Measurements from ENCODE around the gene AHCYL2.
"Not testable (repeated sequence)": the region's sequence is repeated elsewhere in the genome, so short reads cannot be mapped to it uniquely, and the experiment has no call there.

Gene AHCYL2

DNA sequence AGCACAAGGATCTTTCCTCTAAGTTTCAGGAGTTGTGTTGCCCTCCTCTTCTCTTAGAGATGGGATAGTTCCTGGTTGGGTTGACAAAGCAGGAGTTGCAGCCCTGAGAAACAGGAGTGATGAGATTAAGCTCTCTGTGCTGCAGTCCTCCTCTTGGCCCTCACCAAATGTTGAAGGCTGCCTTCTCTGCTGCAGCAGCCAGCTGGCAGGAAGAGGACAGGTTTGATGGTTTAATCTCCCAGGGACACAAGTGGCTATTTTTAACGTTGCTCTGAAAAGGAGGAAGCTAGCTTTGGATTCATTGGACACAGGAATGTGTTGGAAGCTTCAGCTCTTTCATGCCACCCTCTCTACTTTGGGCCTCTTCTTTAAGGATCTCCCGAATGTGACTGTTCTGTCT, 218.8 kb downstream of the AHCYL2 start:
- in situ Hi-C loops (cut with HindIII; ENCODE audit: low pct_unique_long_range_greater_than_20kb, low sequenced_read_pairs): no loop called here
- TF ChIP-seq JUND (IDR thresholded peaks at IDR 0.05; ENCODE audit: low read depth): no peak
- DNase-seq (ENCODE audit: low read depth in 1 of 2, low spot score in 1 of 2): no peak

DNA sequence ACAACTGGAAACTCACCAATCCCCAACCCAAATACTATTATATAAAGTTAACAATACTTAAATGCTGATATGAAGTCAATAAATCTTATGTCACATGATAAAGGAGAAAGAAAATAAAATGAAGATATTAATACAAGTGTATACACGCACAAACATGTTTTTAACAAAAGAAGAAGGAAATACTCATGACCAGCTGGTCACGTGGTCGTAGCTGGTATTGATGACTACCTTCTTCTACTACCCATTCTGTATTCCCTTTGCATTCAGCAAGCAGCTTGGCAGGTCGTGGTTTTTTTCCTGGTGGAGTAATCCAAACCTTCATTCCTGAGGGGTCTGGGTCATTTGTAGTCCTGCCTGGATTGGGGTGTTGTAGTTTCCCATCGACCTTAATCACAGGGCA, 219.9 kb downstream of the AHCYL2 start:
- DNase-seq (ENCODE audit: low read depth in 1 of 2, low spot score in 1 of 2); in situ Hi-C loops (cut with HindIII; ENCODE audit: low pct_unique_long_range_greater_than_20kb, low sequenced_read_pairs): not testable (repeated sequence)

DNA sequence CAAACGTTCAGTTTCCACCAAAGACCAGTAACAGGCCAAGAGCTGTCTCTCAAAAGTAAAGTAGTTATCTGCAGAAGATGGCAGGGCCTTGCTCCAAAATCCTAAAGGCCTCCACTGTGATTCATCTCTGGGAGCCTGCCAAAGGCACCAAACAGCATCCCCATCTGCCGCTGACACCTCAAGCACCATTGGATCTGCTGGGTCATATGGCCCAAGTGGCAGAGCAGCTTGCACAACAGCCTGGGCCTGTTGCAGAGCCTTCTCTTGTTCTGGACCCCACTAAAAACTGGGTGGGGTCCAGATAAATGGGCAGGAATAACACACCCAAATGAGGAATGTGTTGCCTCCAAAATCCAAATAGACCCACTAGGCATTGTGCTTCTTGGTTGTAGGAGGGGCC, 222.1 kb downstream of the AHCYL2 start:
- in situ Hi-C loops (cut with HindIII; ENCODE audit: low pct_unique_long_range_greater_than_20kb, low sequenced_read_pairs); DNase-seq (ENCODE audit: low read depth in 1 of 2, low spot score in 1 of 2): not testable (repeated sequence)

DNA sequence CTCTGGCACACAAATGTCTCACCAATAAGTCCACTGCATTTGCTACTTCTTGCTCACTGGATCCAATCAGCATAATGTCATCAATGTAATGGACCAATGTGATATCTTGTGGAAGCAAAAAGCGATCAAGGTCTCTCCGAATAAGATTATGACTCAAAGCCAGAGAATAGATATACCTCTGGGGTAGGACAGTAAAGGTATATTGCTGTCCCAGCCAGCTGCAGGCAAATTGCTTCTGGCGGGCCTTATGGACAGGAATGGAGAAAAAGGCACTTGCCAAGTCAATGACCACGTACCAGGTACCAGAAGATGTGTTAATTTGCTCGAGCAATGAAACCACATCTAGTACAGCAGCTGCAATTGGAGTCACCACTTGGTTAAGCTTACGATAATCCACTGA, 222.6 kb downstream of the AHCYL2 start:
- in situ Hi-C loops (cut with HindIII; ENCODE audit: low pct_unique_long_range_greater_than_20kb, low sequenced_read_pairs); DNase-seq (ENCODE audit: low read depth in 1 of 2, low spot score in 1 of 2): not testable (repeated sequence)

DNA sequence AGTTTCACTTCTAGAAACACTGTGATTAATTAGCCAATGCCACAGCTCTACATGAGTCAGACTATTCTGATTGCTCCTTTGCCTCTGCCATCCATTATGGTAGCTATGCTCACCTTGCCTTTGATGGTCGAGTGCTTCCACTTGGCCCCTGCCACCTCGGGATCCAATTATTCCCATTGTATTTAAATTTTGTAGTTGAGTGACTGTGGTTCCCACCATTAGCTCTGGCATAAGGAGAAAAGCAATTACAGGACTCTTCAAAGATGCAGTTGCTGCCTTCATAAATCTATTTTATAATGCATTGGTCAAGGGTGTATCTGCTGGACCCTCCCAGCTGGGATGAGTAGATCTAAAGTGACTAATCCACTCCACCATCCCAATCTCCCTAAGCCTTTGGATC, 223.8 kb downstream of the AHCYL2 start:
- DNase-seq (ENCODE audit: low read depth in 1 of 2, low spot score in 1 of 2); in situ Hi-C loops (cut with HindIII; ENCODE audit: low pct_unique_long_range_greater_than_20kb, low sequenced_read_pairs): not testable (repeated sequence)

DNA sequence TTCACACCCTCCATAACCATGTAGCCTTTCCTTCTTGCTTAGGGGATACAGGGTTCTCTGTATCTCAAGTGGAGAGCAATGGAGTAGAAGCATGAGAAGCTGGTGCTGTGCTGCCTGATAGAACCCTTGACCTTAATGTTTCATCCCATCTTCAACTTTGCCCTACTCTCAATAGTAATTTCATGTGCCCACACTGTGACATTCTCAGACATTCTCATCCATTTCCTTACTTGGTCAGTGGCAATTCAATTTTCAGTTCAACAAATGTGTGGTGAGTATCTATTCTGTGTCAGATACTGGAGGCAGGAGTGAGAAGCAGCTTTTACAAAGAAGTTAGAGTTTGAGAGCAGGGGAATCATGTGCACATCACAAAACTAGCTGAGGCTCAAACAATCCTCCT, 225.5 kb downstream of the AHCYL2 start:
- in situ Hi-C loops (cut with HindIII; ENCODE audit: low pct_unique_long_range_greater_than_20kb, low sequenced_read_pairs): no loop called here
- no peak for DNase-seq (ENCODE audit: low read depth in 1 of 2, low spot score in 1 of 2)
- TF ChIP-seq JUND (IDR thresholded peaks at IDR 0.05; ENCODE audit: low read depth): no peak

DNA sequence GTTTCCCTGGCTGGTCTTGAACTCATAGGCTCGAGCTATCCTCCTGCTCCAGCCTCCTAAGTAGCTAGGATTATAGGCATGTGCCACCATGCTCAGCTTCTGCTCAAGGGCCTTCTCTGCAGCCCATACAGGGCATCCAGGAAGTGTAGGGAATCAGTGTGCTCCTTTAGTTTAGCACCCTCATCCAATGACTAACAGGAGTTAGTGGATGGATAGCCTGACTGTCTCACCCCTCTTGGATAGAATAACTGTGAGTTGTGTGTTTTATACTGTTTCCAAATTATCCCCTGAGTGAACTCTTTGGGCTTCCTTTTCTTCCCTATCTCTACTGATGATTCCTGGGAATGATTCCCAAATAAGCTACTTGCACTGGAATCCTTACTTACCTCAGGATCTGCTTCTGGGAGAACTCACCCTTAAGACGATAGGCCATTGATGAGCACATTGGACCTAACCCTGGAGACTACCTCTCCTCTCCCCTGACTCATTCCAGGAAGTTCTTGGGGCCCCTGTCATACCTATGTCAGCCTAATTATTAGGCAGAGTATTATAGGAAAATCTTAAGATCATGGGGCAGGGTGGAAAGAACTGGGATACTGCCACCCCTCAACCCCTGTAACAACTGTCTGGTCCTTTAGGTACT, 227.9 kb downstream of the AHCYL2 start:
- no peak for TF ChIP-seq JUND (IDR thresholded peaks at IDR 0.05; ENCODE audit: low read depth)
- in situ Hi-C loops (cut with HindIII; ENCODE audit: low pct_unique_long_range_greater_than_20kb, low sequenced_read_pairs): no loop called here
- DNase-seq (ENCODE audit: low read depth in 1 of 2, low spot score in 1 of 2): no peak

DNA sequence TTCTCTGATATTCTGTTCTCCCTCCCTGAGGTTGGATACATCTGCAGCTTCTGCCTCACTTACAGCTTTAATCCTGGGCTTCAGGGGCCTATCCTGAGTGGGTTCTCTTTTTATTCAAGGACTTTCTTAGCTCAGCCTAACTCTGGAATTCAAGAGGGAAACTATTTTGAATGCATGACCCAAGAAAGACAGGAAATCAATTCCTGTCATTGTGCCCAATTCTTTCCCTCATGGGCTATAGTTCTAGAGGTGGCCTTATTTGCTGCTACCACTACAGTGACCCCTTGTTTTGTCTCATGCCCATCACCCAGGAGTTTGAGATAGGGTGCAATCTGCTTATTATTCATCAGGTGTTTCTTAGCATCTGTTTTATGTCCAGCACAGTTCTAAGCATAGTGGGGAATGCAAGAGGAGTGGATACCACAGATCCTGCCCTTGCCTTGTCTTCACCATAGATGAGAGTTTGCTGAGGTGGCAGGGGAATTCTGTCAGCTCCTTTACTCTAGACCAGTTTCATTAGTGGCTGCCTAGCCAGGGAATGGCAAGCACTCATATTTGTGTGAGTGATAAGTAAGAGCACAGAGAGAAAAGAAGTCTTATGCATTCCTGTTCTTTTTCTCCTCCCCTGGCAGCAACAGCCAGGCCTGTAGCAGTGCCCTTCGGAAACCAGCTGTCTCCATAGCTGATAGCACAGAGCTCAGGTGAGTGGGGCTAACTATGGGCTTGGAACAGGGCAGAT, 228.8 kb downstream of the AHCYL2 start:
- TF ChIP-seq JUND (IDR thresholded peaks at IDR 0.05; ENCODE audit: low read depth): no peak
- no peak for DNase-seq (ENCODE audit: low read depth in 1 of 2, low spot score in 1 of 2)
- in situ Hi-C loops (cut with HindIII; ENCODE audit: low pct_unique_long_range_greater_than_20kb, low sequenced_read_pairs): no loop called here

DNA sequence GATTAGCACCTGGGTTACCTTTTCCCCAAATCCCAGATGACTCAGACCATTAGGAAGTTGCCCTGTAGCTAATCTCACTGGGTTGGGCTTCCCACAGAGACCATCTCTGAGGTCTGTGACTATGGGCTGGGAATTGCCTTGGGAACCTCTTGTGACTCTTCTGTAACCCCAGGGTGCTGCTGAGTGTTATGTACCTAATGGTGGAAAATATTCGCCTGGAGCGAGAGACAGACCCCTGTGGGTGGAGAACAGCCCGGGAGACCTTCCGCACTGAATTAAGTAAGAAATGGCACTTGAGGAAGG, 229.4 kb downstream of the AHCYL2 start:
- in situ Hi-C loops (cut with HindIII; ENCODE audit: low pct_unique_long_range_greater_than_20kb, low sequenced_read_pairs): no loop called here
- TF ChIP-seq JUND (IDR thresholded peaks at IDR 0.05; ENCODE audit: low read depth): no peak
- no peak for DNase-seq (ENCODE audit: low read depth in 1 of 2, low spot score in 1 of 2)

DNA sequence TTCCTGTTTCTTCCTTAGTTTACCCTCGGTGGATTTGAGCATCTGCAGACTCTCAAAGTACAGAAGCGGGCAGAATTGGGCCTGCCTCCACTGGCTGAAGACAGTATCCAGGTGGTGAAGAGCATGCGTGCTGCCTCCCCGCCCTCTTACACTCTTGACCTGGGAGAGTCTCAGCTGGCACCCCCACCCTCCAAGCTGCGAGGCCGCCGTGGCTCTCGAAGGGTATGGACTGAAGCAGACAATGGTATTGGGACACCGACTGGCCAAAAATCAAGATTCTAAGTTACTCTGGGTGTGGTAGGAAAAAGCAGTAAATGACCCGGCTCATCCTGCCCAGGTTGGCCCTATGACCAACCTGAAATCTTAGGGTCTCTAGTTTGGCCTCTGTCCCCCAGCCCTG, 231.6 kb downstream of the AHCYL2 start:
- no peak for TF ChIP-seq JUND (IDR thresholded peaks at IDR 0.05; ENCODE audit: low read depth)
- in situ Hi-C loops (cut with HindIII; ENCODE audit: low pct_unique_long_range_greater_than_20kb, low sequenced_read_pairs): no loop called here
- no peak for DNase-seq (ENCODE audit: low read depth in 1 of 2, low spot score in 1 of 2)

DNA sequence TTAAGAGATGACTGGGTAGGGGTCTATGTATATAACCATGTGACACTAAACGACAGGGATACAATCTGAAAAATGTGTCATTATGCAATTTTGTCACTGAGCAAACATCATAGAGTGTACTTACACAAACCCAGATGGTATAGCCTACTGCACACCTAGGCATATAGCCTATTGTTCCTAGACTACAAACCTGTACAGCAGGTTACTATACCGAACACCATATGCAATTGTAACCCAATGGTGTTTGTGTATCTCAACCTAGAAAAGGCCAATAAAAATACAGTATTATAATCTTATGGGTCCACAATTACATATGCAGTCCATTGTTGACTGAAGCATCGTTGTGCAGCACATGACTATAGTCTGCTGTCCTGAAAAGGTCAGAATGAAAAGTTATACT, 232.3 kb downstream of the AHCYL2 start:
- DNase-seq (ENCODE audit: low read depth in 1 of 2, low spot score in 1 of 2): peak in 1 of 2 experiments; percentile 35
- in situ Hi-C loops (cut with HindIII; ENCODE audit: low pct_unique_long_range_greater_than_20kb, low sequenced_read_pairs): no loop called here
- TF ChIP-seq JUND (IDR thresholded peaks at IDR 0.05; ENCODE audit: low read depth): no peak

DNA sequence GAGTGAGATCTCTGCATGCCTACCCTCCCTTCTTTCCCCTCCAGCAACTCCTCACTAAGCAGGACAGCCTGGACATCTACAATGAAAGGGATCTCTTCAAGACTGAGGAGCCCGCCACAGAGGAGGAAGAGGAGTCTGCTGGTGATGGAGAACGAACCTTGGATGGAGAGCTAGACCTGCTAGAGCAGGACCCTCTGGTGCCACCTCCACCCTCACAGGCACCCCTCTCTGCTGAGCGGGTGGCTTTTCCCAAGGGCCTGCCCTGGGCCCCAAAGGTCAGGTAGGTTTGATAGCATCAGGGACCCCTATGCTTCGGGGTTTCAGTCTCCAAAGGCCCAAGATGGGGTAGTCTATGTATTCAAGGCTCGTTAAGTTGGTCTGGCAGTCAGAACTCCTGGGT, 233.3 kb downstream of the AHCYL2 start:
- in situ Hi-C loops (cut with HindIII; ENCODE audit: low pct_unique_long_range_greater_than_20kb, low sequenced_read_pairs): no loop called here
- DNase-seq (ENCODE audit: low read depth in 1 of 2, low spot score in 1 of 2): no peak
- no peak for TF ChIP-seq JUND (IDR thresholded peaks at IDR 0.05; ENCODE audit: low read depth)

DNA sequence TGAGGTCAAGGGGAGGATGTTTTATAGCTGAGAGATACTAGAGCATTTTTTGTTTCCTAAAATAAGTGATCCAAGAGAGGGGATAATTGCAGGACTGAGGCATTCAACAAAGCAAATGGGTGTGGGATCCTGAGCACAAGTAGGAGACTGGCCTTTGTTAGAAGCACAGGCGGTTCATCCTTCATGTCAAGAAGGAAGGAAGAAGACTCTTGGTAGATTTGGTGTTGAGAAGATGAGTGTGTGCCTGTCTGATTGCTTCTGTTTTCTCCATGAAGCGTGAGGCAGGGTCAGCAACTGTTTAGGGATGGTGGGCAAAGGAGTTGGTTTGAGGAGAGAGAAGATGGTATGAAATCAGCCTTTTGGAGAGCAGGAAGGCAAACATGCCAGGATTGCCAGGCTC, 237.0 kb downstream of the AHCYL2 start:
- no peak for TF ChIP-seq JUND (IDR thresholded peaks at IDR 0.05; ENCODE audit: low read depth)
- no peak for DNase-seq (ENCODE audit: low read depth in 1 of 2, low spot score in 1 of 2)
- in situ Hi-C loops (cut with HindIII; ENCODE audit: low pct_unique_long_range_greater_than_20kb, low sequenced_read_pairs): no loop called here

DNA sequence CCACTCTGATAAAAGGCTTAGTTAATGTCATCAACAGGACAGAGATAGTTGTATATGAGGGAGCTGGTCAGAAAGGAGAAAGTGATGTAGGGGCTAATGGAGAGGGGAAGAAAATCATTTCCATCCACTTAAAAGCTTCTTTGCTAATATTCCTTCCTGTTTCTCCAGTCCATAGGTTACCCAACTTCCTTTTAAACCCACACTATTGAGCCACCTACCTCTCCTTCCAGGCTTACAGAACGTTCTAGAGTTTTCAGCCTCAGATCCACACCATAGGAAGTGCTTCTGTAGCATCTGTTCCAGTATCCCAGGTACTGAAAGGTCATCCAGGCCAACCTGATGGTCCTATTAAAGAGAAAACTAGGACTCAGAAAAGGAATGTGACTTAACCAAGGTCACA, 237.6 kb downstream of the AHCYL2 start:
- DNase-seq (ENCODE audit: low read depth in 1 of 2, low spot score in 1 of 2): no peak
- in situ Hi-C loops (cut with HindIII; ENCODE audit: low pct_unique_long_range_greater_than_20kb, low sequenced_read_pairs): no loop called here
- no peak for TF ChIP-seq JUND (IDR thresholded peaks at IDR 0.05; ENCODE audit: low read depth)
